Panc1 (cell line): ENCODE data around the gene CERKL. TPM values are rescaled to one million over a fixed set of nuclear protein-coding genes. Genes with fewer than 3 reads are reported as not detected.

ENCODE experiments used
- ATAC-seq: fragments of 200-7000 bp; cut with Tn5 transposase; 2 replicates; pipeline ENCODE4 v1.9.1; 2020; ENCODE audit warnings: mild to moderate bottlenecking, moderate library complexity
- BruUV-seq: library from RNA; stranded (reverse); fragments of 400-500 nt; replicated peaks from 2 replicates; lab custom pipeline; 2021; lab: Mats Ljungman, UMichigan
- CTCF ChIA-PET: fragments of 300-600 bp; sonication (Branson Sonifier 250); formaldehyde crosslinking; loops from one replicate; lab custom pipeline; 2022; ENCODE audit warnings: antibody characterized with exemption; lab: Charles Lee
- POLR2A ChIA-PET: fragments of 300-600 bp; sonication (Branson Sonifier 250); formaldehyde crosslinking; loops from one replicate; lab custom pipeline; 2022; ENCODE audit warnings: antibody characterized with exemption; lab: Charles Lee
- DNase-seq: peaks from one replicate; pipeline ENCODE4 v3.0.0-alpha.2; 2010; ENCODE audit warnings: low read depth, low spot score
- H3K27ac ChIP-seq: 2 replicates; pipeline ENCODE4 v1.5.1; 2011; ENCODE audit warnings: mild to moderate bottlenecking, low read length, inconsistent platforms
- H3K27me3 ChIP-seq: fragments of 200-500 bp; sonication (Bioruptor generic); 2 replicates; pipeline ENCODE4 v1.6.0; 2014; ENCODE audit warnings: low read length, inconsistent platforms; ENCODE audit not compliant: control insufficient read depth, insufficient read depth
- H3K36me3 ChIP-seq: fragments of 200-500 bp; sonication (Bioruptor generic); 2 replicates; pipeline ENCODE4 v1.5.1; 2014; ENCODE audit warnings: inconsistent platforms, mild to moderate bottlenecking, low read length, moderate library complexity; ENCODE audit not compliant: control insufficient read depth, insufficient read depth
- H3K4me1 ChIP-seq: 2 replicates; pipeline ENCODE4 v1.5.1; 2011; ENCODE audit warnings: inconsistent platforms, mild to moderate bottlenecking, low read length, moderate library complexity; ENCODE audit not compliant: control insufficient read depth, insufficient read depth
- H3K4me3 ChIP-seq, 2 experiments: 2 replicates each; pipeline ENCODE4 v1.5.1; 2011 to 2012; ENCODE audit warnings: low read depth in 2 of 2, low read length in 2 of 2, mild to moderate bottlenecking in 2 of 2, inconsistent platforms in 1 of 2, moderate library complexity in 1 of 2
- H3K9me3 ChIP-seq: fragments of 200-500 bp; sonication (Bioruptor generic); 2 replicates; pipeline ENCODE4 v1.5.1; 2014; ENCODE audit warnings: low read depth, mild to moderate bottlenecking, inconsistent platforms, low read length, moderate library complexity; ENCODE audit not compliant: control insufficient read depth, insufficient read depth
- POLR2AphosphoS5 ChIP-seq: IDR thresholded peaks from 2 replicates; pipeline ENCODE4 v1.6.1; 2012; ENCODE audit warnings: mild to moderate bottlenecking, low read depth, low read length, moderate library complexity
- REST ChIP-seq, 2 experiments: IDR thresholded peaks; 2 replicates each; pipeline ENCODE4 v1.6.1; 2011 to 2012; ENCODE audit warnings: low read depth in 2 of 2, control low read depth in 1 of 2, low read length in 1 of 2, mild to moderate bottlenecking in 1 of 2, moderate library complexity in 1 of 2; ENCODE audit not compliant: insufficient read depth in 1 of 2
- SIN3A ChIP-seq: IDR thresholded peaks from 2 replicates; pipeline ENCODE4 v1.6.1; 2012; ENCODE audit warnings: low read depth, mild to moderate bottlenecking, low read length, moderate library complexity, borderline replicate concordance; ENCODE audit not compliant: insufficient read depth
- TCF7L2 ChIP-seq: IDR thresholded peaks from 2 replicates; pipeline ENCODE4 v1.6.1; 2011; ENCODE audit warnings: mild to moderate bottlenecking, low read depth, low read length, inconsistent platforms
- in situ Hi-C: cut with HindIII; loops from 2 replicates; pipeline ENCODE4 v1.10.0; 2016; ENCODE audit warnings: low sequenced_read_pairs, low pct_unique_long_range_greater_than_20kb
- intact Hi-C: fragments of 100-400 bp; cut with micrococcal nuclease; formaldehyde crosslinking; loops from one replicate; pipeline ENCODE4 v1.10.0; 2022; ENCODE audit not compliant: unreplicated experiment
- total RNA-seq: library from RNA; stranded (reverse); gene quantifications from one replicate; pipeline ENCODE4 v1.2.1, GENCODE V29; 2021; ENCODE audit not compliant: unreplicated experiment
- TF ChIP-seq, protein P1 (sequence below): fragments of 450-650 bp; IDR thresholded peaks from 2 replicates; pipeline ENCODE4 v1.5.1; 2017; ENCODE audit warnings: mild to moderate bottlenecking

CERKL gene
- total RNA-seq, 1 experiment from 2014 or later, result 0.87 TPM

DNA sequence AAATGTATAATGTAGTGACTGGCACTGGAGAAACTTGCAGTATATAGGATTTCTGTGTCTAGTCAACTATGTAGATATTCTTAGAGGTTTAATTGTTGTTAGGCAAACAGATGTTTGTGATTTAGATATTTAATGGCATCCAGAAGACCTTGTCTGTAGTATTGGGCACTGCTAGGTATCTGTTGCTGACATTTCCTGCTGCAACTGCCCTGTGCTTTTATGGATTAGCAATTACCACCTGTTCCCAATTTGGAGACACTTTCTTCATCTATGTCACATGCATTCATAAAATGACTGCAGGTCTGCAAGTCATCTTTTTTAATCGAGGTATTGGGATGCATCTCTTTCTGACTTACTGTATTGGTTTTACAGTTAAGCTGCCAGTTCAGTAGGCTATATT is 128.5 kb downstream of the CERKL start:
- no peak for TF ChIP-seq REST (IDR thresholded peaks at IDR 0.05; ENCODE audit: insufficient read depth in 1 of 2, low read depth in 2 of 2, low read length in 1 of 2)
- Histone ChIP-seq H3K27ac (no peak overlapping the region), H3K36me3 (no peaks in the 10 kb centered on the region), H3K9me3 (no peaks in the 10 kb centered on the region), H3K4me1 (no peaks in the 10 kb centered on the region), H3K27me3 (no peaks in the 10 kb centered on the region; the same call in 1 of the 2 replicates), H3K4me3 (no peak overlapping the region)
- in situ Hi-C loops, result no loop called here
- DNase-seq (no peak), ATAC-seq (no peak)
- POLR2A ChIA-PET, result no interaction called here
- no TSS peak for BruUV-seq
- intact Hi-C loops, result no loop called here
- CTCF ChIA-PET, result no interaction called here

DNA sequence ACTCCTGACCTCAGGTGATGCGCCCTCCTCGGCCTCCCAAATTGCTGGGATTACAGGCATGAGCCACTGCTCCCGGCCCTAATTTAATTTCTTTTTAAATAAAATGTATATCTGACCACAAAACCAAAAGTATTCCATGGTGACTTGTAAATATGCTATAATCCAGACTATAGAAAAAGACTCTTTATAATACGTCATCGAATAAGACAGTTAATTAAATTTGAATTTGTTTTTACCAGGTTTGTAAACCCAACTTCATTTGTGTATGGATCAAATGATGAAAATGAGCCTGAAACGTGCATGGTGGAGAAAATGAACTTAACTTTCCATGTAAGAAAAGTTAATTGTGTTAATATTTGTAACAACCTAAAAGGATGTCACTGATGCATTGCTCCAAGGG is 129.8 kb downstream of the CERKL start:
- Histone ChIP-seq H3K27me3 (no peaks in the 10 kb centered on the region; the same call in 1 of the 2 replicates), H3K27ac (no peak overlapping the region), H3K4me3 (no peak overlapping the region), H3K9me3 (no peaks in the 10 kb centered on the region), H3K36me3 (no peaks in the 10 kb centered on the region), H3K4me1 (no peaks in the 10 kb centered on the region)
- intact Hi-C loops, result no loop called here
- in situ Hi-C loops, result no loop called here
- TF ChIP-seq, protein P1, sequence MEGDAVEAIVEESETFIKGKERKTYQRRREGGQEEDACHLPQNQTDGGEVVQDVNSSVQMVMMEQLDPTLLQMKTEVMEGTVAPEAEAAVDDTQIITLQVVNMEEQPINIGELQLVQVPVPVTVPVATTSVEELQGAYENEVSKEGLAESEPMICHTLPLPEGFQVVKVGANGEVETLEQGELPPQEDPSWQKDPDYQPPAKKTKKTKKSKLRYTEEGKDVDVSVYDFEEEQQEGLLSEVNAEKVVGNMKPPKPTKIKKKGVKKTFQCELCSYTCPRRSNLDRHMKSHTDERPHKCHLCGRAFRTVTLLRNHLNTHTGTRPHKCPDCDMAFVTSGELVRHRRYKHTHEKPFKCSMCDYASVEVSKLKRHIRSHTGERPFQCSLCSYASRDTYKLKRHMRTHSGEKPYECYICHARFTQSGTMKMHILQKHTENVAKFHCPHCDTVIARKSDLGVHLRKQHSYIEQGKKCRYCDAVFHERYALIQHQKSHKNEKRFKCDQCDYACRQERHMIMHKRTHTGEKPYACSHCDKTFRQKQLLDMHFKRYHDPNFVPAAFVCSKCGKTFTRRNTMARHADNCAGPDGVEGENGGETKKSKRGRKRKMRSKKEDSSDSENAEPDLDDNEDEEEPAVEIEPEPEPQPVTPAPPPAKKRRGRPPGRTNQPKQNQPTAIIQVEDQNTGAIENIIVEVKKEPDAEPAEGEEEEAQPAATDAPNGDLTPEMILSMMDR, result no peak
- TF ChIP-seq POLR2AphosphoS5, result no peak
- TF ChIP-seq SIN3A, result no peak
- TF ChIP-seq REST (IDR thresholded peaks at IDR 0.05; ENCODE audit: insufficient read depth in 1 of 2, low read depth in 2 of 2, low read length in 1 of 2), result no peak
- no peak for TF ChIP-seq TCF7L2
- no peak for DNase-seq
- CTCF ChIA-PET, result no interaction called here
- BruUV-seq, result no TSS peak
- POLR2A ChIA-PET, result no interaction called here
- ATAC-seq, result no peak
